H1 (cell line): Measurements from ENCODE around the gene TSGA10. TPM values are rescaled to one million over a fixed set of nuclear protein-coding genes. Genes with fewer than 3 reads are reported as not detected.

Source experiments
- CREB1 ChIP-seq: IDR thresholded peaks from 2 replicates; pipeline ENCODE4 v1.6.1; 2012; ENCODE audit warnings: inconsistent platforms
- KDM5A ChIP-seq: fragments of 200-600 bp; IDR thresholded peaks from 2 replicates; pipeline ENCODE4 v1.7.1; 2012; ENCODE audit warnings: mild to moderate bottlenecking, low read length, inconsistent platforms, mixed read lengths
- RAD21 ChIP-seq, 2 experiments: IDR thresholded peaks in 1 of 2; conservative IDR thresholded peaks in 1 of 2; 2 replicates each; pipeline ENCODE4 v1.6.1; 2011; ENCODE audit warnings: low read depth in 2 of 2, low read length in 2 of 2, improper control_type of control experiment in 1 of 2, inconsistent platforms in 1 of 2, mild to moderate bottlenecking in 1 of 2, moderate library complexity in 1 of 2
- SP2 ChIP-seq: IDR thresholded peaks from 2 replicates; pipeline ENCODE4 v1.6.1; 2012; ENCODE audit warnings: mild to moderate bottlenecking, low read length, inconsistent platforms
- polyA plus RNA-seq, 7 experiments: library from polyadenylated mRNA; depleted of rRNA in 3 of 7; stranded (reverse) in 5 of 7; unstranded in 2 of 7; fragments of >200 nt in 5 of 7; fragments of 200-250 nt in 2 of 7; gene quantifications; 1 replicate in 5 of 7; 2 replicates in 1 of 7; 4 replicates in 1 of 7; pipeline versions ENCODE4 v1.2.1 to v1.2.3, GENCODE V29; 2011 to 2013; ENCODE audit warnings: missing spikeins in 2 of 7, mixed read lengths in 2 of 7
- total RNA-seq: library from RNA; stranded (reverse); fragmentation: NEBNext Ultra II Directional; extraction: Animal tissue kit (Norgen Biotek cat#: 25700); gene quantifications from 2 replicates; pipeline ENCODE4 v1.2.1, GENCODE V29; 2021

Gene TSGA10
- total and polyA plus RNA-seq, 2 of the 8 experiments (the other 6 are each of a cell fraction or from before 2014, with no cell fraction given) = 2.2 to 7.4 TPM

DNA sequence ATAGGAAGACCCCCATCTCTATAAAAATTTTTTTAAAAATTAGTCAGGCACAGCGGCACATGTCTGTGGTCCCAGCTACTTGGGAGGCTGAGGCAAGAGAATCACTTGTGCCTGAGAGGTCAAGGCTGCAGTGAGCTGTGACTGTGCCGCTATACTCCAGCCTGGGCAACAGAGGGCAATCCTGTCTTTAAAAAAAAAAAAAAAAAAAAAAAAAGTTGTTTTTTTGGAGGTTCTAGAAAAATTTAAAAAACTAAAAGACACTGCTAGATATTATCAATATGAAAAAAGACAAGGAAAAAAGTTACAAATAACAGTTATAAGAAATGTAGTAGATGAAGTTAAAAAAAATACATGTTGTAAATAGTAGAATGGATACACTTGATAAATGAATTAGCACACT, 69.3 kb downstream of the TSGA10 start (continued):
- TF ChIP-seq RAD21 (IDR thresholded peaks at IDR 0.05 in 1 of 2, conservative IDR thresholded peaks at IDR 0.05 in 1 of 2; ENCODE audit: low read depth in 2 of 2, low read length in 2 of 2) (peak; percentile 46 to 52), CREB1 (no peak), KDM5A (no peak), SP2 (no peak)
